Astrocyte of the hippocampus (primary cell): ENCODE measurements around the gene CUEDC1.
"Not testable (repeated sequence)": the region's sequence is repeated elsewhere in the genome, so short reads cannot be mapped to it uniquely, and the experiment has no call there.

Source experiments
- DNase-seq: peaks from one replicate; pipeline ENCODE4 v3.0.0; 2011; ENCODE audit warnings: low read depth, low spot score

The CUEDC1 gene

DNA sequence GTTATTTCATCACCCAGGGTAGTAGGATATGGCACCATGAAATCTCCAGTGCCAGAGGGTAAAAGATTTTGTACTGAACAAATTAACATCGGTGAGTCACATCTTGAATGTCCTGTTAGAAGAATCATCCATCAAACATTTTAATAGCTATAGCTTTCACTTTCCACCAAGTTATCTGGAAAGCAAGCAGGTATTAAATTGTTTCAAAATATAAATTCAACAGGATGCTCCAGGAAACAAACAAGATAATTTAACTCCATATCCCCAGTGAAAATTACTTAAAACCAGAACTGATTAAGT is 30.4 kb upstream of the CUEDC1 start:
- peak; percentile 49 for DNase-seq

DNA sequence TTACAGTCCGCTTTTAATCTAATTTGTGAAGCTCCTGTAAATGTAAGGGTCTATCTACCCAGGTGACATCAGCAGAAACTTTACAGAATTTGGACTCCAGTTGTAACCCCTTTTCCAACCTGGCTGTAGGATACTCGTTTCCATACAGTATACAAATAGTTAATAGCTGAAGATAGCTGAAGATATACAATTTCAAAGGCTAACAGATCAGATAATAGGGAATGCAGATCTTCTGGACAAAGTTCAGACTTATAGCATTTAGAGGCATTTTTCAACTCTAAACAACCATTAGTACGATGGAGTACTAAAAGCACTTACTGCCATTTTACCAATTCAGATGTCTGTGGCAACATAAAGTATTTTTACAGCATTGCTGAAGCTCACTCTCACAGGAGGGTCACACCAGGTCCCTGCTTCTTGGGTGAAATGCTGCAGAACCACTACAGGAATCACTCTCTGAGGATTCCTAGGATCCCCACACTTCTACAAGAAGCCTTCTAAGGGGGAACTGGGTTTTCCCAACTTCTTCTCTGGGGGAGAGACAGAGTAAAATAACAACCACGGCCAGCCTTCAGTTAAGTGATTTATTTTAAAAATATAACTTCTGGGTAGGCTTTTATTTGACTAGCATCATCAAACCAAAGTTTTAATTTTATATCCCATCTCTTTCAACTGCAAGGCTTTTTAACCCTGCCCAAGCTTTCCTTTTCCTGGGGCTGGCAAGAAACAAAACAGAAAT is 29.9 kb upstream of the CUEDC1 start:
- peak; percentile 29 for DNase-seq

- no peak for DNase-seq
These were observed 29.2 kb upstream of the CUEDC1 start for GRCh38 chr17:57984261-57984890.

- DNase-seq: no peak
These were observed 28.2 kb upstream of the CUEDC1 start for GRCh38 chr17:57983446-57983845.

DNA sequence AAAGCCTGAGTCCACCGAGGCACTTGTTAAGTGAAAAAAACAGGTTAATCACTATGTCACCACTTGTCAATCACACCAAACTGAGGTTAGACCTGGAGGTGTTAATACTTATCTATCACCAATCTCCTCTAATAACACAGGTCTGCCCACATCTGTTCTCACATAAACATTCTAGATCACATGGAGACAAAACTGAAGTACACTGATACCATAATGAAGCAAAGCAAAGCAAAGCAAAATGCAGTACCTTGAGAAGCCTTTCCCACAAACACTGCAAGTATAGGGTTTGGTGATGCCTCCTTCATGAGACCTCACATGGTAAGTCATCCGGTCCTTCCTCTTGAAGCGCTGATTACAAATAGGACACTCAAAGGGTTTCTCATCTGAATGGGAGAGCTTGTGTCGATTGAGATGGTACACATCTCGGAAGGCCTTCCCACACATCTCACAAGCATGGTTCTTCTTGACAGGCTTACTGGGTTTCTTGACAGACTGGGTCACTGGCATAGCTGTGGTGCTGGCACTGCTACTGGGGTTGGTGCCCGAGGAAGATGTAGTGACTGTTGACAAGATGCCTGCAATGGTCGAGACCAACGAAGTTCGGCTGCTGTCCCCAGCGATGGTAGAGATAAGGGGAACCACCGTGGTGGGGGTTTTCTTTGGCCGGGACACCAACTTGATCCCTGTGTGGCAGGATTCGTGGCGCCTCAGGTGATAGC is 27.4 kb upstream of the CUEDC1 start:
- DNase-seq: no peak

DNA sequence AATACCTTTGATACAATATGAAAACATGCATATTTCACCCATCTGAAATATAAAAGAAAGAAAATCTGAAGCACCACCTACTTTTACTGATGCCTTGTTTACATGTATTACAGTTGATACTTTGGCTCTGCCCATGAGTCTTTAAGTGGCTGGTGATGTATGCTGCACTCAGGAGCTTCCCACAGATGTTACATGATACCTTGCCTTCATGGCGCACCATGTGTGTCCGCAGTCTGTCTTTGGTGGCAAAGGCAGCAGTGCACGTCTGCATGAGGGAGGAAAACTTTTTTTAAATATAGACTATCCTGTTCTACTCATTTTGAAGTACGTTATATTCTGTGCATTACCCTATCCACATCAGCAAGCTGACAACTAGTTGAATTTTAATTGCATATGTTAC is 25.3 kb upstream of the CUEDC1 start:
- no peak for DNase-seq

DNA sequence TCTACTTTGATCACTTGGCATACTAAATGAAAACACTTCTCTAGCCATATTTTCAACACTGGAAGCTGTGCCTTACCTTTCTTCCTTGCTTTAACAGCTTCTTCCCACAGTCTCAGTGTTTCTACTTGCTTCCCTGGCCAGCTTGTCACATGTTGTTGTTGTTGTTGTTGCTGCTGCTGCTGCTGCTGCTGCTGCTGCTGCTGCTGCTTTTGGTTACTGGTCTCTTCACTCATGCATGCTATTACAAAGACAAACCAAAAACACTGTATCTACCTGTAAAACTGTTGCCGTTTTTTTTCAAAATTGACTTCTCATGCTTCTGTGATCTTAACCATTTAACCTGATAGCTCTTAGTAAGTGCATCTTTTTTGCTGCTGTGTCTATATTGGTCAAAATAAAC is 23.9 kb upstream of the CUEDC1 start:
- DNase-seq: no peak

DNA sequence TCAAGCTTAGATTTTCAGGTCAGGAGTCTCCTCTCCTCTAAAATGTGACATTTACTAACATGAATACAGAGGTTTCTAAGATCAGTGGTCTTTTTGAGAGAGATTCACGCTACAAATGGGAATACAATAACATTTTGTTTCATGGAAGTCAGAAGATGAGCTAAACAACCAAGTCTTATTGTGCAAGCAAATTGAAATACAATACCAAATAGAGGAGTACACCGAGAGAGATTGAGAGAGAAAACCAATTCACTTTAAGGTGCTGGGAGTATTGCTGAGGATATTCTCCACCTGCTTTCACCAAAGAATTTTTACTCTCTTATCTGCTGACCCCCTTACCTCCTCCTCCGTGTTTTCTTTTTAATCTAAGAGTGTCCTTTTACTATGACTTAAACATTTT is 21.4 kb upstream of the CUEDC1 start:
- DNase-seq: no peak

GRCh38 chr17:57975044-57975443 is 19.8 kb upstream of the CUEDC1 start:
- peak; percentile 34 for DNase-seq

DNA sequence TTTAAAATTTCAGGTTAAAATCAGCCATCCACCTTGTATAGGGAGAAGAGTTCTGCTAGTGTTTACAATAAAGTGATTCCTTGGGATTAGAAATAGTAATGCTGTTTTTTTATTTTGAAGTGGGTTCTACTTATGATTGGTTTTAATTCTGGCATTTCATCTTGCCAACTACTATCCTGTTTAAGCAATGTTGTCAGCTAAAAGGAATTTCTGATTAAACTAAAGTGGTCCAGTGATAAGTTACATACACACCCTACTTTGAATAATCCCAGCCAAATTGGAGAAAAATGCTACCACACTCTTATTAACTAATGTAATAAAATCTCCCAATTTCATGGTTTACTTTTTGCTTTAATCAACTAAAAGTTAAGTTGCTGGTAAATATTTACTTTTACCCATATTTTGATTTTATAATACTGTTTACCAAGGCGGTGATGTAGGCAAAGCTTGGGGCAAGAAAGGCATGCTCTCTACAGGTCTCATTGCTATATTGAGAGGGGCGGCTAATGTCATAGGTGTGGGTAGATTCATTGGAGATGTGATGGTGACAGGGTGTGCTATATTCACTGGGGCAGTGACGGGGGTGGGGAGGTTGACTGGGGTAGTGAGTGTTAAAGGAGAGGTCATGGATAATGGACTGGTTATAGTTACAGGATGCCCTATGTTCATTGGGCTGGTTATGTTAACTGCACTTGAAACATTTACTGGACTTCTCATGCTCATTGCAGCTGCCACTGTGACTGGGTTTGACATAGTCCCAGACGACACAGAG is 19.0 kb upstream of the CUEDC1 start:
- not testable (repeated sequence) for DNase-seq

DNA sequence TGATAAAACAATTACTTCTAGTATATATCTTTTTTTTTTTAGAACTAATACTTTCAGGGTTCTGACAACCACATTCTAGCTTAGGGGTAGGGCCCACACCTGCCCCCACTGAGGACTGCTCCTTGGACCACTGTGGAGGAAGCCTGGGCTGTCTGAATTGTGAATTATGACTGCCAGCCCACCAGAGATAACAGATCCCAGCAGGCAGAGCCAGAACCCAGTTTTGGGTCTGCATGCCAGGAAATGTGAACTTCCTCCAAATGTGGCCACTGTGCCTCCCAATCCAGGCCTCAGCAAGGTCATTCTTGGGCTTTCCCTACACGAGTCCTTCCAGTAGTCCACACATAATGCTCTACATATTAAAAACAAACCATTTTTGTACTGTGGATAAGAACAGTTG is 16.9 kb upstream of the CUEDC1 start:
- DNase-seq: no peak

GRCh38 chr17:57971572-57971971 is 16.4 kb upstream of the CUEDC1 start:
- no peak for DNase-seq

GRCh38 chr17:57970710-57971109 is 15.5 kb upstream of the CUEDC1 start:
- DNase-seq: no peak

- DNase-seq: no peak
These were observed 13.2 kb upstream of the CUEDC1 start for GRCh38 chr17:57968456-57968855.

DNA sequence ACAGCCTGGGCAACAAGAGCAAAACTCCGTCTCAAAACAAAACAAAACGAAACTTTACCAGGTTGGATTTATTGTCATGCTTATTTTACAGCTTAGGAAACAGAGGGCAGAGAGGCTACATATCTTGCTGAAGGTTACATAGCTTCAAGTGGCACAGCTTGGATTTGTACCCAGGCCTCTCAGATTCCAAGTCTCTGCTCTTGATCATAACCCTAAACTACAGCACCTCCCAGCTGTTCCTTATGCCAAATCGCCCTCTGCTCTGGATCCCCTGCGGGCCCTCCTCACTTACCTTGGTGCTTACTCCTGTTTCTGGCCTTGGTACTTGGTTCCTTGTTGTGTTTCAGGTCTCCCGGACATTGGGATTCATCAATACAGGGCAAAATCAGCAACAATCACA is 11.7 kb upstream of the CUEDC1 start:
- DNase-seq: no peak

- DNase-seq: no peak
These were observed 11.0 kb upstream of the CUEDC1 start for GRCh38 chr17:57966246-57966645.

GRCh38 chr17:57965521-57966160 is 10.4 kb upstream of the CUEDC1 start:
- no peak for DNase-seq

DNA sequence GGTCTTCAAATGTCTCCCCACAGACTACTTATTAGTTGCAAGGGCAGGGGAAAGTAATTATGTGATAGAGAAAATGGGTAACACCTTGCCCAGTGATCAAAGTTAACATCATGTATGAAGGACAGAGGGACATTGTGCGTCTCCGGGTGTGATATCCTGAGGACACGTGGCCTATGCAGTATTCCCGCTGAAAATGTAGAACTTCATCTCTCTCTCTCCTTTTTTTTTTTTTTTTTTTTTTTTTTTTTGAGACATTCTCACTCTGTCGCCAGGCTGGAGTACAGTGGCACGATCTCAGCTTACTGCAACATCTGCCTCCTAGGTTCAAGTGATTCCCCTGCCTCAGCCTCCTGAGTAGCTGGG is 7.9 kb upstream of the CUEDC1 start:
- no peak for DNase-seq

DNA sequence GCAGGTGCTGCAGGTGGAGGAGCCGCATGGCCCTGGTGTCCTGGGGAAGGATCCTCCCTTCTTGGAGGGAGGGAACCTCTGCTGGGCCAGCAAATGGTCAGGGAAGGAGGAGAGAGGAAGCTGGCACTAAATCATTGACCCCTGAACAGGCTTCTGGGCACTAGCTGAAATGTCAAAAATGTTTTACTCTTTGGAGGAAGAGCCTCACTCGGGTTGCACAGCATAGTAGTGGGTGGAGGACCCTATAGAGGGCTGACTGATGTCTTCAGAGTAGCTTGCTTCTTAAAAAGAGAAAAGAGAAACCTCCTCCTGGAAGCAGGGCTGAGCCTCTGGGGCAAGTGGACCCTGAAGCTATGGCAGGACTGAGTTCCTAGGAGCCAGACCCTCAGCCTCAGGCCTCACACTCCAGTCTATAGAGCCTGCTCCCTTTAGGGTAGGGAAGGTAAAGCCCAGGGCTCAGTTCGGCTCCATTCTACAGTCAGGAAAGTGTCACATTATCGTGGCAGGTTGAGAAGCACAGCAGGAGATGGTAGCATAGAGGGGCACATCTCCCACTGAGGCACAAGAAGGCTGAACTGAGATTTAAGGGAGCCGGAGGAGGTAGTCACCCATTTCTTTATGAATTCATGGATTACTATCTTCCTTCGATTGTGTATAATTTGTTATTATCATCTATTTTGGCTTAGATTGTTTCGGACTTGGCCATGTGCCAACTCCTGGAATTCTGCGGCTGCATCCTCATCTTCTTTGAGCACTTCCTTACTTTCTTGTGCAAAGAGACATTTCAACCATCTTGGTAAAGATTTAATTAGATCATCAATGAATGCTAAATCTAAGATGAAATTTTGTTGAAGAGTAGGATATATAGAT is 7.3 kb upstream of the CUEDC1 start:
- DNase-seq: no peak

- DNase-seq: no peak
These were observed 4.7 kb upstream of the CUEDC1 start for GRCh38 chr17:57959929-57960328.

GRCh38 chr17:57958391-57958790 is 3.2 kb upstream of the CUEDC1 start:
- not testable (repeated sequence) for DNase-seq
